Neural progenitor cell (in vitro differentiated cells): ENCODE data around the gene SHTN1. TPM values are rescaled to one million over a fixed set of nuclear protein-coding genes. Genes with fewer than 3 reads are reported as not detected.

Source experiments
- DNase-seq: peaks from one replicate; pipeline ENCODE4 v3.0.0-alpha.2; 2016; ENCODE audit warnings: low spot score
- H2AFZ ChIP-seq: fragments of 200-600 bp; sonication (generic); replicated peaks from 2 replicates; pipeline ENCODE4 v1.6.1; 2016; ENCODE audit warnings: antibody characterized with exemption
- H3F3A ChIP-seq: fragments of 200-600 bp; sonication (generic); 2 replicates; pipeline ENCODE4 v1.6.1; 2016; ENCODE audit warnings: antibody characterized with exemption, low read depth
- H3K27ac ChIP-seq: fragments of 200-600 bp; sonication (generic); 2 replicates; pipeline ENCODE4 v1.5.1; 2016; ENCODE audit warnings: mild to moderate bottlenecking
- H3K27me3 ChIP-seq: fragments of 200-600 bp; sonication (generic); 2 replicates; pipeline ENCODE4 v1.6.1; 2016; ENCODE audit warnings: mild to moderate bottlenecking, moderate library complexity
- H3K36me3 ChIP-seq: fragments of 200-600 bp; sonication (generic); 2 replicates; pipeline ENCODE4 v1.5.1; 2016
- H3K4me1 ChIP-seq: fragments of 200-600 bp; sonication (generic); 2 replicates; pipeline ENCODE4 v1.6.1; 2016; ENCODE audit warnings: mixed run types
- H3K4me2 ChIP-seq: fragments of 200-600 bp; sonication (generic); 2 replicates; pipeline ENCODE4 v1.6.1; 2016
- H3K4me3 ChIP-seq: fragments of 200-600 bp; sonication (generic); 2 replicates; pipeline ENCODE4 v1.5.1; 2016
- H3K79me2 ChIP-seq: fragments of 200-600 bp; sonication (generic); 2 replicates; pipeline ENCODE4 v1.6.1; 2016; ENCODE audit warnings: low read depth
- H3K9ac ChIP-seq: fragments of 200-600 bp; sonication (generic); 2 replicates; pipeline ENCODE4 v1.6.1; 2016
- H3K9me3 ChIP-seq: fragments of 200-600 bp; sonication (generic); 2 replicates; pipeline ENCODE4 v1.5.1; 2016; ENCODE audit warnings: low read depth
- H4K20me1 ChIP-seq: fragments of 200-600 bp; sonication (generic); 2 replicates; pipeline ENCODE4 v1.6.1; 2016; ENCODE audit warnings: low read depth
- H3K27ac Mint-ChIP-seq: 3 replicates; pipeline ENCODE4 v1.8.0; 2021; ENCODE audit warnings: mixed read lengths
- H3K27me3 Mint-ChIP-seq: 2 replicates; pipeline ENCODE4 v1.8.0; 2022; ENCODE audit warnings: low read depth, mild to moderate bottlenecking, inconsistent platforms, moderate library complexity, mixed read lengths; ENCODE audit not compliant: insufficient read depth
- H3K36me3 Mint-ChIP-seq: 3 replicates; pipeline ENCODE4 v1.8.0; 2021; ENCODE audit warnings: mixed read lengths
- H3K4me1 Mint-ChIP-seq: 3 replicates; pipeline ENCODE4 v1.8.0; 2021; ENCODE audit warnings: mixed read lengths
- H3K4me3 Mint-ChIP-seq: 3 replicates; pipeline ENCODE4 v1.8.0; 2021; ENCODE audit warnings: mild to moderate bottlenecking, moderate library complexity, mixed read lengths
- H3K9me3 Mint-ChIP-seq: 3 replicates; pipeline ENCODE4 v1.8.0; 2020; ENCODE audit warnings: mixed read lengths
- CTCF ChIP-seq: fragments of 200-600 bp; sonication (generic); IDR thresholded peaks from 2 replicates; pipeline ENCODE4 v1.5.1; 2017; ENCODE audit warnings: antibody characterized with exemption, mild to moderate bottlenecking
- EZH2 ChIP-seq: fragments of 200-600 bp; sonication (generic); IDR thresholded peaks from 2 replicates; pipeline ENCODE4 v1.6.1; 2017; ENCODE audit warnings: antibody characterized with exemption, mild to moderate bottlenecking, moderate library complexity
- EZH2phosphoT487 ChIP-seq: fragments of 200-600 bp; sonication (generic); IDR thresholded peaks from 2 replicates; pipeline ENCODE4 v1.6.1; 2017; ENCODE audit warnings: antibody characterized with exemption
- total RNA-seq: library from RNA; depleted of rRNA; stranded (reverse); fragments of >200 nt; gene quantifications from 2 replicates; pipeline ENCODE4 v1.2.3, GENCODE V29; 2015; ENCODE audit warnings: low replicate concordance

Gene SHTN1
- total RNA-seq, 1 donor from 2014 or later = 17.3 TPM

DNA sequence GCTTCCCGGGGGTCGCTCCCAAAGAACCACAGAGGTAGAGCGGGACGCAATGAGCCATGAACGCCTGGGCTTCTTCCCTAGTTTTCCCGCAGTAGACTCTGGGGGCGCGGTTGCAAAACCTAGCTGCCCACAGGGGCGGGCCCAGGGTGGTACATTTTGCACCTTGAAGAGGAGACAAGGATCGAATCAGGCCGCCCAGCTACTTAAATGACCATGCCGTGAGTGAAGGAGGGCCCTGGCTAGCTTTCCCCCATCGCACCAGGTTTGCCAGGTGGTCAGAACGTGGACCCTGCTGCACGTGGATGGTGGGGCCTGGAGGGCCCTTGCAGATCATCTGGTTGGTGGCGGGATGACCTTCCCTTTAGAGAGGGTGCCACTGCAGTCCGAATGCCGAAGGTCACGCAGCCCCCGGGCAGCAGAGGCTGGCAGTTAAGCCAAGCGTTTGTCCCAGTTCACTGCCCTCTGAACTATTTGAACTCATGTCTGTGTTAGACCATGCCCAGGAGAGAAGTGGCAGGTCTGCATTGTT lies 604 bp upstream of the SHTN1 start:
- DNase-seq = peak; percentile 75
- Mint-ChIP-seq H3K4me1 (peaks cover 7% of the 10 kb centered on the region), H3K27me3 (peaks cover 4% of the 10 kb centered on the region), H3K36me3 (peaks cover 2% of the 10 kb centered on the region), H3K27ac (no peak overlapping the region), H3K9me3 (peaks cover 2% of the 10 kb centered on the region), H3K4me3 (peak overlapping the region; percentile 84)
- TF ChIP-seq CTCF (peak; percentile 41), EZH2 (no peak)
- H3K4me2 ChIP-seq = peak overlapping the region; percentile 85
- peaks cover 4% of the 10 kb centered on the region for H3K4me1 ChIP-seq
- no peak overlapping the region for H3K9ac ChIP-seq
- peak overlapping the region; percentile 98 for H2AFZ ChIP-seq
- no peaks in the 10 kb centered on the region for H3K27me3 ChIP-seq
- peak overlapping the region; percentile 94 for H3K4me3 ChIP-seq
- no peaks in the 10 kb centered on the region for H4K20me1 ChIP-seq
- no peaks in the 10 kb centered on the region for H3F3A ChIP-seq
- H3K9me3 ChIP-seq = no peaks in the 10 kb centered on the region
- no peak overlapping the region for H3K27ac ChIP-seq
- no peaks in the 10 kb centered on the region for H3K36me3 ChIP-seq
- H3K79me2 ChIP-seq = peaks cover 24% of the 10 kb centered on the region

DNA sequence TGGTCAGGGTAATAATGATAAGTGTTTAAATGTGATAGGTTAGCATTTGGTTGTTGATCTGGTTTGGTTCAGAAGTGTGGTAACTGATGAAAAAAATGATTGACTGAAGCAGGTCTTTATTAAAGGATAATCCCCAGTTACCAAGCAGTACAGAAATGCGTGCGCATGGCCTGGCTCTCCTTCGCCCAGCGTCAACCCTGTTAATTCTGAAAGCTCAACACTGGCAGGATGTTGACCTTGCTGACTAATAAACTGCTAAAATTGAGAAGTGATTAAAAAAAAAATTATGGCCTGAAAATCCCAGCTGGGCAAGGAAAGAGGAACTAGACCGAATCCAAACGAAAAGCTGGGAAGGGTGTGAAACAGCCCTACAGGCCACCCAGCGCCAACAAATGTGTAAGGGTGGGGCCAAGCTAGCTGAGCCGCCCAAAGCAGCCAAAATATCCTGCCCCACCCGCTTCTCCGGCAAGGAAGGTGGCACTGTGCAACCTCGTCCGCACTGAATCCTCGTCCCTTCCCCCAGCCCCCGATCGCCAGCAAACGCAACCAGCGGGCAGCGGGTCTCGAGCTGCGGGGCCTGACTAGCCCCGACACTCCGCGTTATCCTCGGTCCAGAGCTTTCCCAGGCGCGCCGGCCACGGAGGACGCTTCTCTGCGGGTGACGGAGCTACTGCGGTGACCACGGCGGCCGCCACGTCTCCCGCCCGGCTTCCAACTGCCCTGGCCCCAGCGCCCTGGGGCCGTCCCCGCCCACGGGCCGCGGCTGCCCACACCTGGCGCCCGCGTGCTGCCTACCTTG lies 561 bp downstream of the SHTN1 start:
- Histone ChIP-seq H2AFZ (peak overlapping the region; percentile 98), H4K20me1 (no peaks in the 10 kb centered on the region), H3K27me3 (no peaks in the 10 kb centered on the region), H3K36me3 (no peaks in the 10 kb centered on the region), H3K4me1 (peaks cover 4% of the 10 kb centered on the region), H3K9ac (no peak overlapping the region), H3K4me3 (peak overlapping the region; percentile 94), H3K9me3 (no peaks in the 10 kb centered on the region), H3K27ac (no peak overlapping the region), H3K79me2 (peaks cover 30% of the 10 kb centered on the region), H3F3A (no peaks in the 10 kb centered on the region), H3K4me2 (peak overlapping the region; percentile 85)
- H3K27me3 Mint-ChIP-seq = peaks cover 4% of the 10 kb centered on the region
- H3K36me3 Mint-ChIP-seq = peaks cover 2% of the 10 kb centered on the region
- TF ChIP-seq EZH2 (no peak), CTCF (no peak), EZH2phosphoT487 (no peak)
- H3K4me1 Mint-ChIP-seq = peaks cover 7% of the 10 kb centered on the region
- H3K27ac Mint-ChIP-seq = no peak overlapping the region
- peak; percentile 64 for DNase-seq
- H3K9me3 Mint-ChIP-seq = peaks cover 2% of the 10 kb centered on the region
- peak overlapping the region; percentile 89 for H3K4me3 Mint-ChIP-seq

GRCh38 chr10:117003336-117003735 lies 1.7 kb downstream of the SHTN1 start:
- Histone ChIP-seq H3F3A (no peaks in the 10 kb centered on the region), H2AFZ (no peak overlapping the region), H3K9me3 (no peaks in the 10 kb centered on the region), H3K27me3 (no peaks in the 10 kb centered on the region), H3K4me1 (peaks cover 4% of the 10 kb centered on the region), H3K4me3 (no peak overlapping the region), H3K79me2 (peaks cover 30% of the 10 kb centered on the region), H3K27ac (no peak overlapping the region), H4K20me1 (no peaks in the 10 kb centered on the region), H3K36me3 (no peaks in the 10 kb centered on the region), H3K9ac (no peak overlapping the region), H3K4me2 (no peak overlapping the region)
- peaks cover 7% of the 10 kb centered on the region for H3K4me1 Mint-ChIP-seq
- DNase-seq = no peak
- H3K27ac Mint-ChIP-seq = no peak overlapping the region
- peak overlapping the region; percentile 81 for H3K4me3 Mint-ChIP-seq
- peaks cover 4% of the 10 kb centered on the region for H3K27me3 Mint-ChIP-seq
- TF ChIP-seq CTCF (no peak), EZH2 (no peak), EZH2phosphoT487 (no peak)
- H3K36me3 Mint-ChIP-seq = peaks cover 2% of the 10 kb centered on the region
- H3K9me3 Mint-ChIP-seq = peaks cover 2% of the 10 kb centered on the region
